Uterus (tissue), 4 donors: ENCODE data around the gene FANCD2. TPM values are rescaled to one million over a fixed set of nuclear protein-coding genes. Genes with fewer than 3 reads are reported as not detected.

Experiments used
- DNase-seq, 2 donors: peaks; one replicate each; pipeline ENCODE4 v3.0.0-alpha.2; 2019 to 2020
- H3K27ac ChIP-seq, 2 donors: fragments of 200-600 bp; sonication (generic); 1 replicate in 1 of 2; 2 replicates in 1 of 2; pipeline ENCODE4 v1.5.1; 2016 to 2018
- H3K27me3 ChIP-seq, 2 donors: fragments of 200-600 bp; sonication (generic); one replicate each; pipeline ENCODE4 v1.5.1; 2018 to 2019; ENCODE audit warnings: control low read depth in 1 of 2
- H3K36me3 ChIP-seq, 2 donors: fragments of 200-600 bp; sonication (generic); one replicate each; pipeline ENCODE4 v1.5.1; 2019; ENCODE audit warnings: control low read depth in 1 of 2
- H3K4me1 ChIP-seq, 2 donors: fragments of 200-600 bp; sonication (generic); one replicate each; pipeline ENCODE4 v1.5.1; 2018 to 2019; ENCODE audit warnings: control low read depth in 1 of 2
- H3K4me3 ChIP-seq, 2 donors: fragments of 200-600 bp; sonication (generic); 1 replicate in 1 of 2; 2 replicates in 1 of 2; pipeline ENCODE4 v1.5.1; 2018 to 2019; ENCODE audit warnings: mild to moderate bottlenecking in 1 of 2
- H3K9me3 ChIP-seq, 2 donors: fragments of 200-600 bp; sonication (generic); one replicate each; pipeline ENCODE4 v1.5.1; 2019; ENCODE audit warnings: control low read depth in 1 of 2
- POLR2A ChIP-seq, 2 donors: fragments of 450-650 bp; IDR thresholded peaks; one replicate each; pipeline ENCODE4 v1.6.1; 2016; ENCODE audit warnings: antibody characterized with exemption in 2 of 2, mild to moderate bottlenecking in 1 of 2, moderate library complexity in 1 of 2
- intact Hi-C: fragments of 100-400 bp; cut with DNase I; formaldehyde crosslinking; loops from one replicate; pipeline ENCODE4 v1.15.1; 2023; ENCODE audit warnings: low total_unique reads
- total RNA-seq, 4 donors: library from RNA; depleted of rRNA in 3 of 4; stranded (reverse); fragments of >200 nt in 3 of 4; gene quantifications; one replicate each; pipeline versions ENCODE4 v1.1.0 to v1.2.4, GENCODE V29; 2014 to 2023
- TF ChIP-seq, protein P1 (sequence below), 4 experiments: fragments of 200-600 bp in 2 of 4; fragments of 450-650 bp in 2 of 4; sonication (generic) in 2 of 4; IDR thresholded peaks; one replicate each; pipeline ENCODE4 v1.5.1; 2016 to 2019; ENCODE audit warnings: antibody characterized with exemption in 4 of 4, mild to moderate bottlenecking in 2 of 4, moderate library complexity in 1 of 4
- donor health status: DM: yes; HTN: yes; CAD: no.

Gene FANCD2
- total RNA-seq, 4 donors from 2014 or later: 3.0 to 17.7 (median 3.6) TPM; not detected in 1

DNA sequence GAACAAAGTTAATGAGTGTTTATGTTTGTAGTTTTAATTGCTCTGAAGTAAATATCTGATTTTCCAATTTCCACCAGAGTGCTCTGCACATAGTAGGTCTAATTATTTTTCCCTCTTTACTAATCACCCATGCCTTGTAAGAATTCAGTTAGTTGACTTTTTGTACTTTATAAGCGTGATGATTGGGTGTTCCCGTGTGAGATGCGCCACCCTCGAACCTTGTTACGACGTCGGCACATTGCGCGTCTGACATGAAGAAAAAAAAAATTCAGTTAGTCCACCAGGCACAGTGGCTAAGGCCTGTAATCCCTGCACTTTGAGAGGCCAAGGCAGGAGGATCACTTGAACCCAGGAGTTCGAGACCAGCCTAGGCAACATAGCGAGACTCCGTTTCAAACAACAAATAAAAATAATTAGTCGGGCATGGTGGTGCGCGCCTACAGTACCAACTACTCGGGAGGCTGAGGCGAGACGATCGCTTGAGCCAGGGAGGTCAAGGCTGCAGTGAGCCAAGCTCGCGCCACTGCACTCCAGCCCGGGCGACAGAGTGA lies 114.8 kb downstream of the FANCD2 start:
- DNase-seq: no peak

GRCh38 chr3:10142707-10143560 lies 116.7 kb downstream of the FANCD2 start:
- TF ChIP-seq, protein P1, sequence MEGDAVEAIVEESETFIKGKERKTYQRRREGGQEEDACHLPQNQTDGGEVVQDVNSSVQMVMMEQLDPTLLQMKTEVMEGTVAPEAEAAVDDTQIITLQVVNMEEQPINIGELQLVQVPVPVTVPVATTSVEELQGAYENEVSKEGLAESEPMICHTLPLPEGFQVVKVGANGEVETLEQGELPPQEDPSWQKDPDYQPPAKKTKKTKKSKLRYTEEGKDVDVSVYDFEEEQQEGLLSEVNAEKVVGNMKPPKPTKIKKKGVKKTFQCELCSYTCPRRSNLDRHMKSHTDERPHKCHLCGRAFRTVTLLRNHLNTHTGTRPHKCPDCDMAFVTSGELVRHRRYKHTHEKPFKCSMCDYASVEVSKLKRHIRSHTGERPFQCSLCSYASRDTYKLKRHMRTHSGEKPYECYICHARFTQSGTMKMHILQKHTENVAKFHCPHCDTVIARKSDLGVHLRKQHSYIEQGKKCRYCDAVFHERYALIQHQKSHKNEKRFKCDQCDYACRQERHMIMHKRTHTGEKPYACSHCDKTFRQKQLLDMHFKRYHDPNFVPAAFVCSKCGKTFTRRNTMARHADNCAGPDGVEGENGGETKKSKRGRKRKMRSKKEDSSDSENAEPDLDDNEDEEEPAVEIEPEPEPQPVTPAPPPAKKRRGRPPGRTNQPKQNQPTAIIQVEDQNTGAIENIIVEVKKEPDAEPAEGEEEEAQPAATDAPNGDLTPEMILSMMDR (IDR thresholded peaks at IDR 0.05): no peak
- TF ChIP-seq POLR2A (IDR thresholded peaks at IDR 0.05): no peak
- H3K27ac ChIP-seq: peak overlapping the region in 1 of 2 donors; percentile 97
- H3K9me3 ChIP-seq: no peaks in the 10 kb centered on the region
- H3K4me3 ChIP-seq: peak overlapping the region; percentile 57 to 83
- intact Hi-C loops: no loop called here
- H3K4me1 ChIP-seq: no peaks in the 10 kb centered on the region
- no peaks in the 10 kb centered on the region for H3K36me3 ChIP-seq
- peak; percentile 25 to 34 for DNase-seq
- no peaks in the 10 kb centered on the region for H3K27me3 ChIP-seq

More for the DNA sequence above, 114.8 kb downstream of the FANCD2 start:
- Histone ChIP-seq H3K27ac (peak overlapping the region; percentile 90 to 97), H3K36me3 (no peaks in the 10 kb centered on the region), H3K4me3 (peak overlapping the region; percentile 57 to 83), H3K27me3 (no peaks in the 10 kb centered on the region), H3K4me1 (no peaks in the 10 kb centered on the region), H3K9me3 (no peaks in the 10 kb centered on the region)
- TF ChIP-seq POLR2A (IDR thresholded peaks at IDR 0.05): no peak
- TF ChIP-seq, protein P1 (IDR thresholded peaks at IDR 0.05): no peak
- intact Hi-C loops: no loop called here

- H3K27me3 ChIP-seq: no peaks in the 10 kb centered on the region
- no peaks in the 10 kb centered on the region for H3K4me1 ChIP-seq
- intact Hi-C loops: no loop called here
Observed at GRCh38 chr3:10145685-10146084, 119.4 kb downstream of the FANCD2 start.

DNA sequence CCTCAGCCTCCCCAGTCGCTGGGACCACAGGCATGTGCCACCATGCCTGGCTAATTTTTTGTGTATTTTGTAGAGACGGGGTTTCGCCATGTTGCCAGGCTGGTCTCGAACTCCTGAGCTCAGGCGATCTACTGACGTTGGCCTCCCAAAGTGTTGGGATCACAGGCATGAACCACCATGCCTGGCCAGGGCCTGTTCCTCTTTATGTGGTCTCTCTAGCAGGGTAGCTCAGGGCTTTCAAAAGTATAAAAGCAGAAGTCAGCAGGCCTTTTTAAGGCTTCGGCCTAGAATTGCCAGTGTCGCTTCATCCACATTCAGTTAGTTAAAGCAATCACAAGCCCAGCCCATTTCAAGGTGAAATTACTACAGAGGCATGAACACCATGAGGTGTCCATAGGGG lies 123.0 kb downstream of the FANCD2 start:
- intact Hi-C loops: no loop called here
- no peak for DNase-seq
- Histone ChIP-seq H3K27ac (no peak overlapping the region), H3K9me3 (no peaks in the 10 kb centered on the region), H3K36me3 (no peaks in the 10 kb centered on the region), H3K4me3 (no peak overlapping the region), H3K4me1 (no peaks in the 10 kb centered on the region), H3K27me3 (no peaks in the 10 kb centered on the region)
- no peak for TF ChIP-seq POLR2A (IDR thresholded peaks at IDR 0.05)
- TF ChIP-seq, protein P1 (IDR thresholded peaks at IDR 0.05): no peak

More at GRCh38 chr3:10145685-10146084, 119.4 kb downstream of the FANCD2 start:
- TF ChIP-seq, protein P1 (IDR thresholded peaks at IDR 0.05): no peak
- no peak for TF ChIP-seq POLR2A (IDR thresholded peaks at IDR 0.05)
- no peak for DNase-seq
- H3K36me3 ChIP-seq: no peaks in the 10 kb centered on the region
- H3K4me3 ChIP-seq: no peak overlapping the region
- no peak overlapping the region for H3K27ac ChIP-seq
- no peaks in the 10 kb centered on the region for H3K9me3 ChIP-seq

GRCh38 chr3:10150987-10151386 lies 124.8 kb downstream of the FANCD2 start:
- no peak for DNase-seq
- H3K36me3 ChIP-seq: no peaks in the 10 kb centered on the region
- intact Hi-C loops: no loop called here

More at GRCh38 chr3:10150987-10151386, 124.8 kb downstream of the FANCD2 start:
- no peak for TF ChIP-seq POLR2A (IDR thresholded peaks at IDR 0.05)
- TF ChIP-seq, protein P1 (IDR thresholded peaks at IDR 0.05): no peak
- no peaks in the 10 kb centered on the region for H3K27me3 ChIP-seq
- H3K4me1 ChIP-seq: no peaks in the 10 kb centered on the region
- no peak overlapping the region for H3K4me3 ChIP-seq
- no peaks in the 10 kb centered on the region for H3K9me3 ChIP-seq
- H3K27ac ChIP-seq: no peak overlapping the region
